PC-3 (cell line): ENCODE measurements around the gene KANSL1L. TPM values are rescaled to one million over a fixed set of nuclear protein-coding genes. Genes with fewer than 3 reads are reported as not detected.

Experiments used
- ATAC-seq: fragments of 200-7000 bp; cut with Tn5 transposase; 2 replicates; pipeline ENCODE4 v1.9.1; 2020; ENCODE audit warnings: mild to moderate bottlenecking, moderate library complexity
- BruUV-seq: library from RNA; stranded (reverse); fragments of 400-500 nt; replicated peaks from 2 replicates; lab custom pipeline; 2021; lab: Mats Ljungman, UMichigan
- CTCF ChIA-PET: fragments of 300-600 bp; sonication (Branson Sonifier 250); formaldehyde crosslinking; loops from one replicate; lab custom pipeline; 2022; ENCODE audit warnings: antibody characterized with exemption; lab: Charles Lee
- POLR2A ChIA-PET: fragments of 300-600 bp; sonication (Branson Sonifier 250); formaldehyde crosslinking; loops from one replicate; lab custom pipeline; 2022; ENCODE audit warnings: antibody characterized with exemption; ENCODE audit not compliant: unreplicated experiment; lab: Charles Lee
- DNase-seq: peaks from one replicate; pipeline ENCODE4 v3.0.0-alpha.2; 2015
- H2AFZ ChIP-seq: fragments of 300-600 bp; sonication (generic); 2 replicates; pipeline ENCODE4 v1.6.0; 2016; ENCODE audit warnings: antibody characterized with exemption, low read length
- H3F3A ChIP-seq: fragments of 300-600 bp; sonication (generic); one replicate; pipeline ENCODE4 v1.6.0; 2017; ENCODE audit warnings: antibody characterized with exemption, low read length, control low read depth, mild to moderate bottlenecking; ENCODE audit not compliant: unreplicated experiment
- H3K27ac ChIP-seq: fragments of 300-600 bp; sonication (generic); 2 replicates; pipeline ENCODE4 v1.5.1; 2016; ENCODE audit warnings: mild to moderate bottlenecking, low read length
- H3K27me3 ChIP-seq: fragments of 300-600 bp; sonication (generic); 2 replicates; pipeline ENCODE4 v1.6.1; 2016; ENCODE audit warnings: low read length, mixed read lengths
- H3K36me3 ChIP-seq: fragments of 300-600 bp; sonication (generic); 2 replicates; pipeline ENCODE4 v1.6.1; 2016; ENCODE audit warnings: low read depth, mixed run types, low read length, mixed read lengths
- H3K4me1 ChIP-seq: fragments of 300-600 bp; sonication (generic); 2 replicates; pipeline ENCODE4 v1.5.1; 2016; ENCODE audit warnings: low read length; ENCODE audit not compliant: insufficient read depth
- H3K4me2 ChIP-seq: fragments of 300-600 bp; sonication (generic); 2 replicates; pipeline ENCODE4 v1.6.0; 2016; ENCODE audit warnings: low read length
- H3K4me3 ChIP-seq: fragments of 300-600 bp; sonication (generic); 2 replicates; pipeline ENCODE4 v1.5.1; 2016; ENCODE audit warnings: mild to moderate bottlenecking, low read length, mixed read lengths
- H3K79me2 ChIP-seq: fragments of 300-600 bp; sonication (generic); 2 replicates; pipeline ENCODE4 v1.6.1; 2017; ENCODE audit warnings: low read length, mixed read lengths
- H3K9ac ChIP-seq: fragments of 300-600 bp; sonication (generic); 2 replicates; pipeline ENCODE4 v1.6.0; 2016; ENCODE audit warnings: mild to moderate bottlenecking, low read length
- H3K9me2 ChIP-seq: fragments of 300-600 bp; sonication (generic); replicated peaks from 2 replicates; pipeline ENCODE4 v1.6.1; 2016; ENCODE audit warnings: mixed run types, low read length, mixed read lengths
- H3K9me3 ChIP-seq: fragments of 300-600 bp; sonication (generic); 2 replicates; pipeline ENCODE4 v1.6.1; 2016; ENCODE audit warnings: low read length, mixed read lengths
- H4K20me1 ChIP-seq: fragments of 300-600 bp; sonication (generic); 2 replicates; pipeline ENCODE4 v1.6.1; 2016; ENCODE audit warnings: low read length, mixed read lengths
- EZH2 ChIP-seq: fragments of 300-600 bp; sonication (generic); IDR thresholded peaks from one replicate; pipeline ENCODE4 v1.6.1; 2017; ENCODE audit warnings: antibody characterized with exemption, mild to moderate bottlenecking, low read length; ENCODE audit not compliant: unreplicated experiment
- EZH2phosphoT487 ChIP-seq: fragments of 300-600 bp; sonication (generic); IDR thresholded peaks from 2 replicates; pipeline ENCODE4 v1.6.1; 2018; ENCODE audit warnings: mild to moderate bottlenecking, antibody characterized with exemption, low read length, borderline replicate concordance
- intact Hi-C: fragments of 100-400 bp; cut with micrococcal nuclease; formaldehyde crosslinking; loops from 2 replicates; pipeline ENCODE4 v1.9.0; 2023
- total RNA-seq: library from RNA; depleted of rRNA; stranded (reverse); fragments of >200 nt; gene quantifications from 2 replicates; pipeline ENCODE4 v1.2.3, GENCODE V29; 2014
- TF ChIP-seq, protein P1 (sequence below): fragments of 300-600 bp; sonication (generic); conservative IDR thresholded peaks from 2 replicates; pipeline ENCODE4 v1.5.1; 2017; ENCODE audit warnings: antibody characterized with exemption, low read depth, mild to moderate bottlenecking, low read length

KANSL1L gene
- total RNA-seq, 1 experiment from 2014 or later = 2.3 TPM

DNA sequence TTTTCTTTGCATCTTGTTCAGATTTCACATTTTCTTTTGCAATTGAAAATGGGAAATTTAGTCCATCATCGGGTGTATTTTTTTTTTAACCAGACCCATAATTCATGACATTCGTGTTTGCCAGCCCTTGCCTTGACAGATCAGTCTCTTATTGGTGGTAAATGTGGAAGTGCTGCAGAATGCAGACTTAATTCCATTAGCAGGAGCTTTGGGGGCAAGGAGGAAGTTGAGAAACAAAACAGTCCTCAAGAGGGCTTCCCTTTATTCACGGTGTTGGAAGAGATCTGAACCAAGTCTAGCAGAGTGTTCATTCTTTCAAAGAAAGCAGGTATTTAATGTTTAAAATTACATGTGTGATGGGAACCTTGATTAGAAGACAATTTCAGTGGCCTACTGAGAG, 185.3 kb downstream of the KANSL1L start:
- Histone ChIP-seq H3K27ac (no peak overlapping the region), H3K79me2 (no peaks in the 10 kb centered on the region), H3K4me2 (no peak overlapping the region), H3K9me3 (no peaks in the 10 kb centered on the region), H3K9ac (no peak overlapping the region), H3K4me1 (no peaks in the 10 kb centered on the region), H3K27me3 (peaks cover 83% of the 10 kb centered on the region), H3K9me2 (no peaks in the 10 kb centered on the region), H3K4me3 (no peak overlapping the region), H3F3A (no peaks in the 10 kb centered on the region), H4K20me1 (no peaks in the 10 kb centered on the region), H2AFZ (no peak overlapping the region), H3K36me3 (no peaks in the 10 kb centered on the region)
- ChIA-PET CTCF (no interaction called here), POLR2A (no interaction called here)
- intact Hi-C loops = no loop called here
- DNase-seq (no peak), ATAC-seq (no peak)
- TF ChIP-seq EZH2phosphoT487 (no peak), EZH2 (no peak)
- TF ChIP-seq, protein P1, sequence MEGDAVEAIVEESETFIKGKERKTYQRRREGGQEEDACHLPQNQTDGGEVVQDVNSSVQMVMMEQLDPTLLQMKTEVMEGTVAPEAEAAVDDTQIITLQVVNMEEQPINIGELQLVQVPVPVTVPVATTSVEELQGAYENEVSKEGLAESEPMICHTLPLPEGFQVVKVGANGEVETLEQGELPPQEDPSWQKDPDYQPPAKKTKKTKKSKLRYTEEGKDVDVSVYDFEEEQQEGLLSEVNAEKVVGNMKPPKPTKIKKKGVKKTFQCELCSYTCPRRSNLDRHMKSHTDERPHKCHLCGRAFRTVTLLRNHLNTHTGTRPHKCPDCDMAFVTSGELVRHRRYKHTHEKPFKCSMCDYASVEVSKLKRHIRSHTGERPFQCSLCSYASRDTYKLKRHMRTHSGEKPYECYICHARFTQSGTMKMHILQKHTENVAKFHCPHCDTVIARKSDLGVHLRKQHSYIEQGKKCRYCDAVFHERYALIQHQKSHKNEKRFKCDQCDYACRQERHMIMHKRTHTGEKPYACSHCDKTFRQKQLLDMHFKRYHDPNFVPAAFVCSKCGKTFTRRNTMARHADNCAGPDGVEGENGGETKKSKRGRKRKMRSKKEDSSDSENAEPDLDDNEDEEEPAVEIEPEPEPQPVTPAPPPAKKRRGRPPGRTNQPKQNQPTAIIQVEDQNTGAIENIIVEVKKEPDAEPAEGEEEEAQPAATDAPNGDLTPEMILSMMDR = no peak
- no TSS peak for BruUV-seq

DNA sequence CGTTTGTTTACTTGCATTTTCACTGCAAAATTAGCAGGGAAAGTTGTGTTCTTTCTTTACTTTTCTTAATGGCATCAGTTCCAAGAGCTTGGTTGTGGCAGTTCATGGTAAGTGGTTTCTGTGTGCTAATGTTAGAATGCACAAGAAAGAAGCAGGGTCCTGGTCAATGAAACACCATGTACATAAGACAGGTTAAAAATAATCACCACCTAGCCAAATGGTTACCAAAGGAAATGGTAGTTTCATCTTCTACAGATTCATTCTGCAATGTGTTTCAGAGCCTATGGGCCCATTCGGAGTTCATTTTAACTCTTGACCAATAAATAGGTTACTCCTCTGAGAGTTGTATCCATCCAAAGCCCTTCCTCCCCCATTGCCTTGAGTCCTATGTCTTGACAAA, 186.9 kb downstream of the KANSL1L start:
- Histone ChIP-seq H3K4me2 (no peak overlapping the region), H3K9me3 (no peaks in the 10 kb centered on the region), H3K9me2 (no peaks in the 10 kb centered on the region), H3K27me3 (peaks cover 77% of the 10 kb centered on the region), H2AFZ (no peak overlapping the region), H3K27ac (no peak overlapping the region), H3K4me1 (no peaks in the 10 kb centered on the region), H3K79me2 (no peaks in the 10 kb centered on the region), H3F3A (no peaks in the 10 kb centered on the region), H3K36me3 (no peaks in the 10 kb centered on the region), H3K4me3 (no peak overlapping the region), H3K9ac (no peak overlapping the region), H4K20me1 (no peaks in the 10 kb centered on the region)
- ChIA-PET POLR2A (no interaction called here), CTCF (no interaction called here)
- TF ChIP-seq, protein P1 = no peak
- no peak for TF ChIP-seq EZH2
- TF ChIP-seq EZH2phosphoT487 = no peak
- intact Hi-C loops = no loop called here
- DNase-seq (no peak), ATAC-seq (no peak)
- BruUV-seq = no TSS peak

DNA sequence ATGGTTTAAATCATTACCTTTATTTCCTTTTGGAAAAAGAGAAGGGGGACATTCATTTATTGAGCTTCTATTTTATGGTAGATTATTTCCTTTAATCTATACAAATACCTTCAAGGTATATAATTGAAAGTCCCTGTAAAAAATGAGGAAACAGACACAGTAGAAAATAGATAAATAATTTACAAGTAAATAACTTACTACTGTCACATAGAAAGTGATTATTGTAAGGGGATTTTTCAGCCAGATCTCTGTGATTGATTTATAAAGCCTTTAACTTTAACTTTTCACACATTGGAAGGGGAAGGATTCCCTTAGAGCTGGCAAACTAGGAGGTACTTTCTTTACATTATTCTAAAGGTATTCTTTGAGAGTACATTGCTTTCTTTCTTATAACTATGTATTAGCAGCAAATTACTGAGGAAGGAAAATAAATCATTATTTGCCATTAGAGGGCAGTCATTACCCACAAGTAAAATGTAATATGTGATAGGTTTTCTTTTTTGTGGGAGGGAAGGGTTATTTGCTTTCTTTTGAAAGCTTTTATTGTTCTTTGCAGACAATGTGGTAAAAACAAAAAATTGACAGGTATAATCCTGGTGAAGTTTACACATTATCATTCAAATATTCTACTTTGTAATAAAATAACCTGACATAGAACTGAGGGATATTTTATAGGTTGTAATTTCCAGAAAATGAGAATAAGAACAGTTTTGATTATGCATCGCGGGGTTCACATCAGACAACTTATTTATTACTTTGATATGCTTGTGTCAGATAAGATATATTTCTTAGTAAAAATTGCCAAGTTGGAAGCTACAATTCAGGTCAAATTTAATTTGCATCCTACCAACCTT, 193.6 kb downstream of the KANSL1L start:
- H2AFZ ChIP-seq = no peak overlapping the region
- H3F3A ChIP-seq = no peaks in the 10 kb centered on the region
- DNase-seq = peak; percentile 68

More for the DNA sequence above, 193.6 kb downstream of the KANSL1L start:
- Histone ChIP-seq H4K20me1 (no peaks in the 10 kb centered on the region), H3K36me3 (no peaks in the 10 kb centered on the region), H3K27ac (no peak overlapping the region), H3K9me3 (no peaks in the 10 kb centered on the region), H3K4me3 (no peak overlapping the region), H3K9me2 (no peaks in the 10 kb centered on the region), H3K27me3 (peaks cover 31% of the 10 kb centered on the region), H3K4me2 (no peak overlapping the region), H3K79me2 (no peaks in the 10 kb centered on the region), H3K4me1 (no peaks in the 10 kb centered on the region), H3K9ac (no peak overlapping the region)
- peak; percentile 46; the same call in 1 of the 2 replicates for ATAC-seq
- BruUV-seq = no TSS peak
- ChIA-PET CTCF (no interaction called here), POLR2A (no interaction called here)
- intact Hi-C loops = loop anchor here (1.0 to 2.0 kb wide), 3 partner anchors 218 to 421 kb away; no protein-coding TSS in a partner anchor
- no peak for TF ChIP-seq EZH2
- TF ChIP-seq, protein P1 = peak; percentile 68
